NCI-H748 (cell line): ENCODE results near the gene HSD17B10.
"Not testable (repeated sequence)": the region's sequence is repeated elsewhere in the genome, so short reads cannot be mapped to it uniquely, and the experiment has no call there.

ENCODE experiments used
- DNase-seq: peaks from one replicate; lab custom pipeline; 2025; ENCODE audit not compliant: unreplicated experiment; lab: John Stamatoyannopoulos, UW

HSD17B10 gene

GRCh38 chrX:53438174-53438831 lies 4.1 kb upstream of the HSD17B10 start:
- DNase-seq: peak; percentile 4

GRCh38 chrX:53437206-53437605 lies 3.0 kb upstream of the HSD17B10 start:
- no peak for DNase-seq

DNA sequence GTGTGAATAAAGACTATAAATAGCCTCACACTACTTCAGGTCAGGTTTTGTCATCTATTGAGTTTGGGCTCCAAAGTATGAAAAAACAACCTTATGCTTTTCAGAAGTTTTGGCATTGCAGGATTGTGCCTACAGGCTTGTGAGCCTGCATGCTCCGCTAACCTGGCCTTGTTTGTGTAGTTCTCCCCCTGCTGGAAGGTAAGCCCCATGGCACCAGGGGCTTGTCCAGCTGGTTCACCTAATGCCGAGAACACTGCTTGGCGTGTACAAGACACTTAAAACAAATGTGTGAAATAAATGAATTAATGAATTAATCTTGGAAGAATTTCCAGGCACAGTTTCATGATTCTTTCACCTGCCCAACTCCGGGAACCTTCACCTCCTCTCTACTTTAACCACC lies 1.8 kb upstream of the HSD17B10 start:
- DNase-seq: peak; percentile 70

- DNase-seq: no peak
Measured at GRCh38 chrX:53430231-53430630, 3.9 kb downstream of the HSD17B10 start.

DNA sequence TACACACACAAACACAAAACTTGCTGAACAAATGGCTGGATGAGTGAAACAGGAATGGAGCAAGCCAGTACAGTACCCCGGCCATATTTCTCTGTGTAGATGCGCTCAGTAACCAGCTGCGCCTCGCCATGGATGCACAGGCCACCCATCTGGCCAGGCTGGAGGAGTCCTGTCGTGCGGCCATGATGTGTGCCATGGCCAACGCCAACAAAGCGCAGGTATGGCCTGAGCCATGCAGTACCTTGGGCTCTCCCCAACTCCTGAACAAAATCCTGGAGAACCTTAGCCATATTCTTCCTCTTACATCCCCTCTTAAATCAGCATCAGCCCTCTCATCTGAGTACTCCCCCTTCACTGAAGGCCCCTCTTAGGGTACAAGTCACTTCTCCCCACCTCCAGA lies 4.4 kb downstream of the HSD17B10 start:
- no peak for DNase-seq

GRCh38 chrX:53422861-53423306 lies 11.3 kb downstream of the HSD17B10 start, which contains the start of gene RIBC1:
Gene RIBC1 (plus strand): TSS chrX:53422873. CDS start chrX:53426277, 3,404 bp downstream.
- DNase-seq: peak; percentile 76

DNA sequence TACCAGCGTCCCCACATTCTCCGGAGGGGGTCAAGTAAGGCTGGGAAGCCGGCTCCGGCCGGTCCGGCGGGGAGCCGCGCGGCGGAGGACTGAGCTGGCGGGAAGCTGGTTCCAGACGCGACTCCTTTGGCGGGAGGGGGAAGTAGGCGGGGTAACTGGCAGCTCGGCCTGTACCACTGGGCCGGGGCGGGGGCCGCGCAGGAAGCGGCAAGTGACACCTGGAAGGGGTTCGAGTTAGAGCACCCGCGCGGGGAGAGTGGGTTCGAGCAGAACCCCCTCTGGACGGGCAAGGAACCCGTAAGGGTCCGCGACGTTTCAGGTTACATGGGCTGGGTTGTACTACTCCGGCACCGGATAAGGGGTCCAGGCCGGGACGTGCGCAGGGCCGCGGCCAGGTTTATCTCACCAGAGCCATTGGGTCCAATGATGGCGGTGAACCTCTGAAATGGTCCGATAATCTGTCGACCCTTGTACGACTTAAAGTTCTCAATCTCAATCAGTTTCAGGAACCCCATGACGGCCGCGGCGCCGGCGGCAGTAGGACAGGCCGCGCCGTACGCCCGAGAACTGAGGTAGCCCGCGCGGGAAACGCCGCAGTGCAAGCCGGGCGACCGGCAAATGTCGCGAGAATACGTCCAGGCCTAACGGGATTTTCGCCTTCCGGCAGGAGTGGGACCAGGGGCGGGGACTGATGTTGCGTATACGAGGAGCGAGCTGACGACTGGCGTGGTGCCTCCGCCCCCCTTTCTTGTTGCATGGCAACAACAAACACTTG lies 11.9 kb downstream of the HSD17B10 start, which contains the start of gene SMC1A:
Gene SMC1A (minus strand): TSS at position 569 of the 775 bp plus-strand sequence. CDS start 54 bp downstream, at position 515.
- DNase-seq: peak; percentile 97

DNA sequence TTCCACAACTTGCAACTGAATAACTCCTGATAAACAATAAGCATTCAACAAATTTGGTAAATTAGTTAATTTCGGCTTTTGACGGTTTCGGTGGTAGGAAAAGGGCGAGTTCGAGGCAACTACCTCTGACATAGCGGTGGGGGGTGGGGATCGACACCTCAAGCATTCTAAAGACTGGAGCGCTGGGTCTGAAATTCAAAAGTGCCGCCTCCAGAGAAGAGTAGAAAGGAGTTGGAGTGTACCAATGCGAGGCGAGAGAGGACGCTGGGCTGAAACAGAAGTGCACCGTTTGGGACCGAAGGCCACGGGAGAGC lies 12.4 kb downstream of the HSD17B10 start:
- DNase-seq: no peak

DNA sequence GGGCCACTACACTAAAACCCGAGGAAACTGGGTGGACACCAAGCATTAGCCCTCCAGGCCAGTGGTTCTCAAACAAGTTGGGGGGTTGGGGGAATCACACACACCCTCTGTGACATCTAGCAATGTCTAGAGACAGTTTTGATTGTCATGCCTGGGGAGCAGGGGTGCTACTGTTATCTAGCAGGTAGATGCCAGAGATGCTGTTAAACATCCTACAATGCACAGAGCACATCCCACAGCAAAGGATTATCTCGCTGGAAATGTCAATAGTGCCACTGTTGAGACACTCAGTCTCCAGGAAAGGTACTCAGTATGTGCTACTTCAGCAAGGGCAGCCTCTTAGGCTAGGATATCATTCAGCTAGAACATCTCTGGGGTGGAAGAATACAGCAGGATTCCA lies 13.0 kb downstream of the HSD17B10 start:
- no peak for DNase-seq

- DNase-seq: not testable (repeated sequence)
Measured at GRCh38 chrX:53420351-53420750, 13.8 kb downstream of the HSD17B10 start.

DNA sequence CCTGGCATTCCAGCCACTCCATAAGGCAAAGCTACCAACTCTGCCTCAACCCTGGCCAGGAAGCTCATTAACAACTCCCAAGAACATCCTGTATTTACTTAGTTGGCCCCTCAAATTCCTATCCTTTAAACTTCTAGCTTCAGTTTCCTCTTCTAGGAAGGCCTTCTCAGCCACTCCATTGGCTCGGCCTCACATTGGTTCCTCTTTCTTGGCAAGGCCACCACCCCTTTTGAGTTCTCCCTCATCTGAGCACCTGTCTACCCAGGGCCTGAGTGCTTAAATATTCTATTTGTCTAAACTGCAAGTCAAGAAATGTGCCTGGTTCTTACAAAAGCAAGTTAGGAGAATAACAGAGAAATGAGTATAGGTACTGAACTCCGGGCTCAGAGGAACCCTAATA lies 21.7 kb downstream of the HSD17B10 start:
- DNase-seq: no peak

DNA sequence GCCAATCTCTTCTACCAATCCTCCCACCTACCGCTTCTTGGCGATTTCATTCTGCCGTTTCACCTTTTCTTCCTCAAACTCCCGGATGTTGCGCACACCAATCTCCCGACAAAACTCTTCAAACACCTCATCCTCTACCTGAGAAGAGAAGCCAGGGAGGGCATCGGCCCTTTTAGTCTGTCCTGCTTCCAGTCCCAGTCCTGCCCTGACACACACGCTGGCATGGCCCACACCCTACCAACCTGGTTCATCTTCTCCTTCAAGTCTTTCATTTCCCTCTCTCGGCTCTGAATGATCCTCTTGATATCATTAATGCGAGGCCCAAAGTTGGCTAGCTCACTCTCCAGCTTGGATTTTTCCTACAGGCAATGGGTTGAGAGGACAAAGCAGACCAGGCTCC lies 30.6 kb downstream of the HSD17B10 start:
- no peak for DNase-seq

DNA sequence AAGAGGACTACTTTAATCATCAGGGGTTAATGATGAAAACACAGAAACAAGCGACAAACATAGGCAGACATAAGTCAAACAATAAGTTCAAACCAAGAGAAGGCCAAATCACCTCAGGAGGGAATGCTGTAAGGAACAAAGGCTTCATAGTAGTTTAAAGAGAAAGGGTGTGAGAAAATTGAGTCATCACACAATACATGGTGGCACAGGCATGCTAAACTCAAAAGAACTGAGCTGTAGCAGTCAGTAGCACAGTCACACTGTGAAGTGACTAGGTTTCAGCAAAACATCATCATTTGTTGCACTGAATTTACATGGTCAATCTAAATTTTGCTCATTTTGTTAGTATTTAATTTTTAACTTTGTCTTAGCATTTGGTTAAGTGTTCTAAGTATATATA lies 36.0 kb downstream of the HSD17B10 start:
- no peak for DNase-seq

DNA sequence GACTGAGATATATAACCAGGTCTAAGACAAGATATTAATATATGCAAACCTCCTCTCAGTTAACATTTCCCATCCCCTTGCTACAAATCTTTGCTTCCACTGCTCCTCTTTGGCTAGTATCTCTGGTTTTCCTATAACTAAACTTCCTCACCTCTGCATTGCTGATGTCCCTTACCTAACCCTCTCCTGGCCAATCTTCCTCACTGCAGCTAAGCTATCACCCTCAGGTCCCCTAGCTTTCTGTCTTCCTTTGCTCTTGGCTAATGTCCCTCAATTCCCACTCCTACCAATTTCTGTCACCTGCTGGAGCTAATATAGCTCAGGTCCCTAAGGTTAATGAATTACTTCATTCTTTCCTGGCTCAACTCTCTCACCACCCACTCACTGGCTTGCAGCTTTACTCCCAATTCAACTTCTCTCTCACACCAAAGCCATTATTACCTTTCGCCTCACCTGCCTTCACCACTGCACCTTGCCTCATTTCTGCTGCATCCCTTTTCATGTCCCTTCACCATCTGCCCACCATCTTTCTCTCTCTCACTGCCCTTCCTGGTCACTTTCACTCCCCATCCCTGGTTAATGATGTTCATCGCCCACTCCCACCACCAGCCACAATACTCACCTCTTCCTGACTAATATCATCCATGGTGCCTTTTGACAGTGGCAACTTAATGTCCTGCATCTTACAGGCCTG lies 38.4 kb downstream of the HSD17B10 start:
- DNase-seq: no peak

- DNase-seq: no peak
Measured at GRCh38 chrX:53383376-53384076, 50.6 kb downstream of the HSD17B10 start.
